ENCODE measurements around the gene PIH1D1. TPM values are rescaled to one million over a fixed set of nuclear protein-coding genes. Genes with fewer than 3 reads are reported as not detected.

The PIH1D1 gene
- total RNA-seq, 1 donor from 2014 or later = 110 TPM

DNA sequence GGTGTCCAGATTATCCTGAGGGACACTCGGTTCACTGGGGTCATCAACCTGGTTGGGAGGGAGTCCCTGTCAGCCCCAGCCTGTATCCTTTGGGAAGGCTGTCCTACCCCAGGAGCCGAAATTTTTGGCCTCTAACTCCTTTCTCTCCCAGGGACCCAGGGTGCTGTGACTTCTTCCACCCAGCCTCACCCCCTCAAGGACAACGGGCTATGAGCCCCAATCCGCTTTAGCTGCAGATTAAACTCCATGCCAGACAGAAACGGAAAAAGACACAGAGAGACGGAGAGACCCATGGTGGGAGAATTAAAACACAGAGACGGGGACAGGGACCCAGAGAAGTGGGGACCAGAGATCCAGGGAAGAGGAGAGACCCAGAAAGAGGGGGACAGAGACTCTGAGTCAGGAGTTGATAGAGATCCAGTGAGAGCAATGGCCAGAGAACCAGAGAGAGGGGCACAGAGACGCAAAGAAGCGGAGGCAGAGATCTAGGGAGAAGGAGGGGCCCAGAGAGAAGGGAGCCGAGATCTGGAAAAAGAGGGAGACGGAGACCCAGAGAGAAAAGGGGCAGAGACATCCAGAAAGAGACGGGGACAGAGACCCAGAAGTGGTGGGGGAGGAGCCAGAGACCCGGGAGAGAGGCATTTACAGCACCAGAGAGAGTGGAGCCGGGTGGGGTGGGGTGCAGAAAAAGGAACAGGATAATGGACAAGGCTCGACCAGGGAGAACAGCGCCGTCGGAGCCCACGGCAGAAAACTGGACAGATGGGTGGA, 11.0 kb downstream of the PIH1D1 start:
- Mint-ChIP-seq H3K4me3 (peak overlapping the region; percentile 60), H3K27me3 (ENCODE audit: low read depth) (peaks cover 84% of the 10 kb centered on the region), H3K27ac (ENCODE audit: unreplicated experiment) (no peak overlapping the region), H3K9me3 (no peaks in the 10 kb centered on the region), H3K4me1 (peaks cover 19% of the 10 kb centered on the region), H3K36me3 (ENCODE audit: low read depth) (no peaks in the 10 kb centered on the region)
- DNase-seq (ENCODE audit: low read depth, low spot score) = no peak
- TF ChIP-seq, protein P1, sequence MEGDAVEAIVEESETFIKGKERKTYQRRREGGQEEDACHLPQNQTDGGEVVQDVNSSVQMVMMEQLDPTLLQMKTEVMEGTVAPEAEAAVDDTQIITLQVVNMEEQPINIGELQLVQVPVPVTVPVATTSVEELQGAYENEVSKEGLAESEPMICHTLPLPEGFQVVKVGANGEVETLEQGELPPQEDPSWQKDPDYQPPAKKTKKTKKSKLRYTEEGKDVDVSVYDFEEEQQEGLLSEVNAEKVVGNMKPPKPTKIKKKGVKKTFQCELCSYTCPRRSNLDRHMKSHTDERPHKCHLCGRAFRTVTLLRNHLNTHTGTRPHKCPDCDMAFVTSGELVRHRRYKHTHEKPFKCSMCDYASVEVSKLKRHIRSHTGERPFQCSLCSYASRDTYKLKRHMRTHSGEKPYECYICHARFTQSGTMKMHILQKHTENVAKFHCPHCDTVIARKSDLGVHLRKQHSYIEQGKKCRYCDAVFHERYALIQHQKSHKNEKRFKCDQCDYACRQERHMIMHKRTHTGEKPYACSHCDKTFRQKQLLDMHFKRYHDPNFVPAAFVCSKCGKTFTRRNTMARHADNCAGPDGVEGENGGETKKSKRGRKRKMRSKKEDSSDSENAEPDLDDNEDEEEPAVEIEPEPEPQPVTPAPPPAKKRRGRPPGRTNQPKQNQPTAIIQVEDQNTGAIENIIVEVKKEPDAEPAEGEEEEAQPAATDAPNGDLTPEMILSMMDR (conservative IDR thresholded peaks at IDR 0.05) = no peak

- TF ChIP-seq, protein P1 (conservative IDR thresholded peaks at IDR 0.05) = no peak
- no peak for DNase-seq (ENCODE audit: low read depth, low spot score)
- Mint-ChIP-seq H3K4me3 (peak overlapping the region; percentile 56), H3K9me3 (no peaks in the 10 kb centered on the region), H3K27ac (ENCODE audit: unreplicated experiment) (no peak overlapping the region), H3K27me3 (ENCODE audit: low read depth) (peaks cover 92% of the 10 kb centered on the region), H3K4me1 (peaks cover 19% of the 10 kb centered on the region), H3K36me3 (ENCODE audit: low read depth) (no peaks in the 10 kb centered on the region)
Measured at GRCh38 chr19:49439836-49440235, 11.8 kb downstream of the PIH1D1 start.

DNA sequence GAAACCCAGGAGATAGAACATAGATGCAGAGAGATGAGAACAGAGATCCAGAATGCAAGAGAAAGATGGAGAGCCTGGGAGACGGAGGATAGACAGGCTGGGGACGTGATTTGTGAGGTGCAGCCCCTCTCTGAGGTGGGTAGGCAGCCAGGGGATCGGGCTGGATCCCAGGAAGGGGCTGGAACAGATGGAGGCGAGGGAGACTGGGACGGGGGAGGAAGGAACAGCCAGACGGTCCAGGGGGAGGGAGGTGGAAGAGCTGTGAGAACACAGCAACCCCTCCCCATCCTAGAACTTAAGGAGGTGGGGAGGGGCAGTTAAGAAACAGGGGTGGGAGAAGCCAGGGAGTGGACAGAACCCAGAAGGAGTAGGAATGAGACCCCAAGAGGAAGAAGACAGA, 13.4 kb downstream of the PIH1D1 start:
- Mint-ChIP-seq H3K4me3 (peak overlapping the region; percentile 31), H3K9me3 (no peaks in the 10 kb centered on the region), H3K27me3 (ENCODE audit: low read depth) (peaks cover 98% of the 10 kb centered on the region), H3K4me1 (peaks cover 19% of the 10 kb centered on the region), H3K27ac (ENCODE audit: unreplicated experiment) (no peak overlapping the region), H3K36me3 (ENCODE audit: low read depth) (no peaks in the 10 kb centered on the region)
- DNase-seq (ENCODE audit: low read depth, low spot score) = no peak
- TF ChIP-seq, protein P1 (conservative IDR thresholded peaks at IDR 0.05) = no peak

DNA sequence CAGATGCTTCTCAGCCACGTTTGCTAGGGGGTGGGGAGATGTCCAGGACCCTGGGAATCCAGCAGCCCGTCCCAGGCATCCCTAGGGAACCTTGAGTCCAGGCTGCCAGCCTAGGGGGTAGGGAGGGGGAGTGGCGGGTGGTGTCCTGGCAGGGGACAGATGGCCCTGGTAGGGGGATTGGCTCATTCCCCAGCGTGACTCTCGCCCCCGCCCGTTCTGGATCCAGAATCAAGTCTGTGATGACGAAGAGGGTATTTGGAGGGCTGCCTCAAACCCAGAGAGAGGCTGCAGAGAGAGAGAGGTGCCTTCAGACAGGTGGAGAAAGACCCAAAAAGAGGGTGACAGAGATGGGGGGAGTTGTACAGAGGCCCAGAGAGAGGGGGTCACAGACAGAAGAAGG, 14.4 kb downstream of the PIH1D1 start:
- H3K27ac Mint-ChIP-seq (ENCODE audit: unreplicated experiment) = no peak overlapping the region
- TF ChIP-seq, protein P1 (conservative IDR thresholded peaks at IDR 0.05) = no peak
- peaks cover 98% of the 10 kb centered on the region for H3K27me3 Mint-ChIP-seq (ENCODE audit: low read depth)
- DNase-seq (ENCODE audit: low read depth, low spot score) = no peak
- no peaks in the 10 kb centered on the region for H3K36me3 Mint-ChIP-seq (ENCODE audit: low read depth)
- H3K9me3 Mint-ChIP-seq = no peaks in the 10 kb centered on the region
- peaks cover 15% of the 10 kb centered on the region for H3K4me1 Mint-ChIP-seq
- no peak overlapping the region for H3K4me3 Mint-ChIP-seq

GRCh38 chr19:49436381-49437017, 15.1 kb downstream of the PIH1D1 start:
- Mint-ChIP-seq H3K27me3 (ENCODE audit: low read depth) (peaks cover 98% of the 10 kb centered on the region), H3K36me3 (ENCODE audit: low read depth) (no peaks in the 10 kb centered on the region), H3K27ac (ENCODE audit: unreplicated experiment) (no peak overlapping the region), H3K9me3 (no peaks in the 10 kb centered on the region), H3K4me1 (peaks cover 8% of the 10 kb centered on the region), H3K4me3 (no peak overlapping the region)
- TF ChIP-seq, protein P1 (conservative IDR thresholded peaks at IDR 0.05) = no peak
- DNase-seq (ENCODE audit: low read depth, low spot score) = no peak
